Colonic mucosa (tissue), 4 donors: Measurements from ENCODE around the gene RFX4. TPM values are rescaled to one million over a fixed set of nuclear protein-coding genes. Genes with fewer than 3 reads are reported as not detected.

Experiments
- DNase-seq: peaks from one replicate; pipeline ENCODE4 v3.0.0-alpha.2; 2020
- H3K27ac ChIP-seq: fragments of 200-600 bp; one replicate; pipeline ENCODE4 v1.8.0; 2021
- H3K27me3 ChIP-seq: fragments of 200-600 bp; one replicate; pipeline ENCODE4 v1.8.0; 2021
- H3K36me3 ChIP-seq: fragments of 200-600 bp; one replicate; pipeline ENCODE4 v1.8.0; 2021
- H3K4me1 ChIP-seq: fragments of 200-600 bp; one replicate; pipeline ENCODE4 v1.8.0; 2021; ENCODE audit warnings: mild to moderate bottlenecking
- H3K4me3 ChIP-seq: fragments of 200-600 bp; one replicate; pipeline ENCODE4 v1.8.0; 2021
- H3K9ac ChIP-seq, 2 donors: one replicate each; pipeline ENCODE4 v1.7.0; 2013; ENCODE audit warnings: control low read depth in 2 of 2, low read depth in 2 of 2, low read length in 2 of 2
- H3K9me3 ChIP-seq: fragments of 200-600 bp; one replicate; pipeline ENCODE4 v1.8.0; 2021
- intact Hi-C: fragments of 100-400 bp; cut with DNase I; formaldehyde crosslinking; loops from one replicate; pipeline ENCODE4 v1.14.1; 2022
- total RNA-seq, 2 donors: library from RNA; stranded (reverse); fragmentation: NEBNext Ultra II Directional in 1 of 2; extraction: Animal tissue kit (Norgen Biotek cat#: 25700) in 1 of 2; gene quantifications; one replicate each; pipeline ENCODE4 v1.2.1, GENCODE V29; 2021
- TF ChIP-seq, protein P1 (sequence below): fragments of 200-600 bp; IDR thresholded peaks from one replicate; pipeline ENCODE4 v1.8.0; 2022; ENCODE audit warnings: antibody characterized with exemption, mild to moderate bottlenecking
- donor health status: healthy.
- donor health status: DM: no; HTN: no; CAD: no.
- donor health status: DM: no; HTN: no; CAD: no.

RFX4 gene
- total RNA-seq, 2 donors from 2014 or later, result not detected

DNA sequence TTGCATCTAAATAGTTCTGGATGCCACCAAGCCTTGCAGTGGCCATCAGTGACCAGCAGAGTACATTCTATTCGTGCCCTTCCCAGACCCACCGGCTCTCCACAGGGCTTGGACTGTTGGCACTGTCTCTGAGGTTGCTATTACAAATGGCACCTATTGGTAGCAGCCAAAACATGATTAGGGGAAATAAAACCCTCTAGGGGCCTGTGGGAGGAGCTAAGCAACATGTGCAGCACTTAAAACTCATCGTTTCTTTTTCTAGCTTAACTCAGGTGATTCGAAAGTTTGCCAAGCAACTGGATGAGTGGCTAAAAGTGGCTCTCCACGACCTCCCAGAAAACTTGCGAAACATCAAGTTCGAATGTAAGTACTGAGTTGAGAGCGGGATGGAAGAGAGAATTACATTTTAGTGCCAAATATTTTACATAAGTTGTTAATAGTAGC, 126.3 kb downstream of the RFX4 start:
- H3K27me3 ChIP-seq, result no peaks in the 10 kb centered on the region
- TF ChIP-seq, protein P1, sequence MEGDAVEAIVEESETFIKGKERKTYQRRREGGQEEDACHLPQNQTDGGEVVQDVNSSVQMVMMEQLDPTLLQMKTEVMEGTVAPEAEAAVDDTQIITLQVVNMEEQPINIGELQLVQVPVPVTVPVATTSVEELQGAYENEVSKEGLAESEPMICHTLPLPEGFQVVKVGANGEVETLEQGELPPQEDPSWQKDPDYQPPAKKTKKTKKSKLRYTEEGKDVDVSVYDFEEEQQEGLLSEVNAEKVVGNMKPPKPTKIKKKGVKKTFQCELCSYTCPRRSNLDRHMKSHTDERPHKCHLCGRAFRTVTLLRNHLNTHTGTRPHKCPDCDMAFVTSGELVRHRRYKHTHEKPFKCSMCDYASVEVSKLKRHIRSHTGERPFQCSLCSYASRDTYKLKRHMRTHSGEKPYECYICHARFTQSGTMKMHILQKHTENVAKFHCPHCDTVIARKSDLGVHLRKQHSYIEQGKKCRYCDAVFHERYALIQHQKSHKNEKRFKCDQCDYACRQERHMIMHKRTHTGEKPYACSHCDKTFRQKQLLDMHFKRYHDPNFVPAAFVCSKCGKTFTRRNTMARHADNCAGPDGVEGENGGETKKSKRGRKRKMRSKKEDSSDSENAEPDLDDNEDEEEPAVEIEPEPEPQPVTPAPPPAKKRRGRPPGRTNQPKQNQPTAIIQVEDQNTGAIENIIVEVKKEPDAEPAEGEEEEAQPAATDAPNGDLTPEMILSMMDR, result no peak
- H3K9ac ChIP-seq, result no peak overlapping the region
- H3K9me3 ChIP-seq, result no peaks in the 10 kb centered on the region
- no peak for DNase-seq
- no peaks in the 10 kb centered on the region for H3K36me3 ChIP-seq
- no peak overlapping the region for H3K4me3 ChIP-seq
- H3K27ac ChIP-seq, result no peak overlapping the region
- no peaks in the 10 kb centered on the region for H3K4me1 ChIP-seq
- intact Hi-C loops, result no loop called here

DNA sequence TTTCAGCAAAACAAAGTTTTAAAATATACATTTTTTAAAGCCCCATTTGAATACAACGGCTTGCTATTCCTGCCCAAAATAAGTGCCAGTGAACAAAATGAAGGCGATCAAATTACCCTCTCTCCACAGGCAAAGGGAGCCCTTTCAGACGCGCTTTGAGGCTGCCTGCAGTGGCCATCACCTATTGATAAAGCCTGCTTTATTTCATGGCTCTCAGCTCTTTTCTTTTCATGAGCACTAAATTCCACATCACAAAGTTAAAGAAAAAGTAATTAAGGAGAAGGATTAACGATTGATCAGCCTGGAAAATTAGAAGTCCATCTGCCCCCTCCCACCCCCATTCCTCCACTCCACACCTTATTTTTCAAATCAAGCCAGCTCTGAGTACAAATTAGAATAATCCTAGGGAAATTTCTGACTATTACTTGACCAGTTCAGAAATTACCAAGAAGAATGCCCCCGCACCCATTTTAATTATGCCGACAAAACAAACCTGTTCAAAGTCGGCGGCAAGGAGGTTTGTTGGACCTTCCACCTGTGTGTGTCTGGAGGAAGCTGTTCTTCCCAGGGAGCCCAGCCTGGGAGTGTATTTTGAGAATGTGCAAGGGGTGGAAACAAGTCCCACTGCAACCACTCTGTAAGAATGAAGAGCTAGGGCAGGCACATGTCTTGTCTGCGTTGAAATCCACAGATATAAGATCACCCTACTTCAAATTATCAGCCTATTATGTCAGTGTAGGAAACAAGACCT, 127.5 kb downstream of the RFX4 start:
- H3K4me3 ChIP-seq, result no peak overlapping the region
- H3K27ac ChIP-seq, result no peak overlapping the region
- no peak for DNase-seq
- intact Hi-C loops, result no loop called here
- H3K9ac ChIP-seq, result no peak overlapping the region
- no peaks in the 10 kb centered on the region for H3K27me3 ChIP-seq
- no peaks in the 10 kb centered on the region for H3K9me3 ChIP-seq
- H3K36me3 ChIP-seq, result no peaks in the 10 kb centered on the region
- no peaks in the 10 kb centered on the region for H3K4me1 ChIP-seq
- TF ChIP-seq, protein P1, result no peak

DNA sequence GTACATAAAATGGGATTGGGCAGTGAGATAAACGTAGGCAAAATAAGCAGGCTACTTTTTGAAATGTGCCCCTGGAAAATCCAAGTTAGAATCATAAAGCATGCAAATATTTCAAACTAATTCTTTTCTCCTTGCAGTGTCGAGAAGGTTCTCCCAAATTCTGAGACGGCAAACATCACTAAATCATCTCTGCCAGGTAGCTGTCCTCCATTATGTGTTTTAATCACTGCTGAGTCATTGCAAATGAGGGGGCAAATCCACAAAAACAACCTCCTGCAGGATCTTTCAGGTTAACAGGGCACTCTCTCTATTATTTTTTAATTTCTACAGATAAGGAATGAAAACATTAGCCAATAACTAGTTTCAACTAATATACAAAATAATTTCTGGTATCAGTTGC, 128.5 kb downstream of the RFX4 start:
- intact Hi-C loops, result no loop called here
- no peak overlapping the region for H3K4me3 ChIP-seq
- no peaks in the 10 kb centered on the region for H3K27me3 ChIP-seq
- H3K9me3 ChIP-seq, result no peaks in the 10 kb centered on the region
- DNase-seq, result no peak
- no peaks in the 10 kb centered on the region for H3K4me1 ChIP-seq
- no peak overlapping the region for H3K27ac ChIP-seq
- no peak overlapping the region for H3K9ac ChIP-seq
- no peaks in the 10 kb centered on the region for H3K36me3 ChIP-seq
- TF ChIP-seq, protein P1, result no peak

DNA sequence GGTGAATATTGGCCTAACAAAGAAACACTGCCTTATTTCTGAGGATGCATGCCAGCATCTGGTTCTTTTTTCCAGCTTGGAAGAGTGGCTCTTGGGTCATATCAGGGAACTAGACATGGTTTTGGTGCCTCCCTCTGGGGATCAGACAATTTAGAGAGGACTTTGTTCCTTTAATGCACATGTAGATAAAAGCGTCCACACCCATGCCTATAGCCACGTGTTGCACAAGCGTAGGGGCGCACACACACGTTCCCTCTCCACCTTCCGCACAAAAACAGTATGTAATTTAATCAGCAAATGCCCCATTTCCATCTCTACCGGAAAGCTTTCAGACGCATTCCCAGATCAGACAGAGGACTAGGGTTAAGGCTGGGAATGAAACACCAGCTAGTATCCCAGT, 130.0 kb downstream of the RFX4 start:
- intact Hi-C loops, result no loop called here
- peak; percentile 63 for DNase-seq
- no peak overlapping the region for H3K27ac ChIP-seq
- no peaks in the 10 kb centered on the region for H3K9me3 ChIP-seq
- TF ChIP-seq, protein P1, result no peak
- H3K36me3 ChIP-seq, result no peaks in the 10 kb centered on the region
- no peak overlapping the region for H3K4me3 ChIP-seq
- no peak overlapping the region for H3K9ac ChIP-seq
- no peaks in the 10 kb centered on the region for H3K27me3 ChIP-seq
- no peaks in the 10 kb centered on the region for H3K4me1 ChIP-seq

DNA sequence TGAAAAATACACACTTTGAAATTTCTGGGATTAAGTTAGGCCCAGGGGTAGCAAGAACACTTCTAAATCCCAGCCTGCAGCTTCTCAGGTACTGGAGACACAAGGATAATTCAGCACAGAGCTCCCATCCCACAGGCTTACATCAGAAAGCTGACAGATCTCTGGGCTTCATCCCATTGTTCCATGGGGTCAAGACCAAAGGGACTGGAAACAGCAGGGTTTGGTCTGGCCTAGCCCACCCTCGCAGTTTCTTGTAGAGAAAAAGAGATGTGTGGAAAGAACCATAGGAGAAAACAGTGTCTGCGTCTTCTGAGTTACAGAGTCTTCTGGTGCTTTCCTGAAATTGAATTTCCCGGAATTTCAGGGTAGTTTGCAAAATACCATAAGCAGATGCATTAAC, 132.1 kb downstream of the RFX4 start:
- TF ChIP-seq, protein P1, result no peak
- Histone ChIP-seq H3K9me3 (no peaks in the 10 kb centered on the region), H3K9ac (no peak overlapping the region), H3K4me1 (no peaks in the 10 kb centered on the region), H3K27ac (peak overlapping the region; percentile 53), H3K36me3 (no peaks in the 10 kb centered on the region), H3K4me3 (no peak overlapping the region), H3K27me3 (no peaks in the 10 kb centered on the region)
- no peak for DNase-seq
- intact Hi-C loops, result no loop called here
